Esophagus squamous epithelium (tissue), 4 donors: ENCODE measurements around the gene TAGLN.

Experiments used
- CTCF ChIP-seq, 6 experiments: fragments of 450-650 bp in 4 of 6; fragments of 200-600 bp in 2 of 6; sonication (generic) in 2 of 6; IDR thresholded peaks; one replicate each; pipeline ENCODE4 v1.5.1; 2016 to 2019; ENCODE audit warnings: antibody characterized with exemption in 6 of 6, mild to moderate bottlenecking in 4 of 6, moderate library complexity in 4 of 6
- POLR2A ChIP-seq, 4 donors: fragments of 450-650 bp; IDR thresholded peaks; one replicate each; pipeline ENCODE4 v1.6.1; 2017; ENCODE audit warnings: antibody characterized with exemption in 4 of 4, mild to moderate bottlenecking in 4 of 4, moderate library complexity in 3 of 4

- TF ChIP-seq CTCF (IDR thresholded peaks at IDR 0.05) = no peak
- no peak for TF ChIP-seq POLR2A (IDR thresholded peaks at IDR 0.05)
Measured at GRCh38 chr11:117159892-117160291, 39.3 kb upstream of the TAGLN start.
